HEK293 (cell line): ENCODE measurements around the gene IZUMO1.

ENCODE experiments used
- AEBP2 ChIP-seq: fragments of 450-650 bp; formaldehyde crosslinking; IDR thresholded peaks from 2 replicates; pipeline ENCODE4 v1.5.1; 2016; ENCODE audit warnings: missing biosample characterization, missing genetic modification characterization, borderline replicate concordance
- BCL6B ChIP-seq: fragments of 450-650 bp; formaldehyde crosslinking; IDR thresholded peaks from 2 replicates; pipeline ENCODE4 v1.5.1; 2017; ENCODE audit warnings: missing biosample characterization, missing genetic modification characterization
- HOXC10 ChIP-seq: sonication (generic); formaldehyde crosslinking; IDR thresholded peaks from 2 replicates; pipeline ENCODE4 v1.8.1; 2023; ENCODE audit warnings: mild to moderate bottlenecking, missing genetic modification reagents
- KLF7 ChIP-seq: fragments of 450-650 bp; formaldehyde crosslinking; IDR thresholded peaks from 2 replicates; pipeline ENCODE4 v1.5.1; 2016; ENCODE audit warnings: missing biosample characterization, missing genetic modification characterization, borderline replicate concordance
- KLF9 ChIP-seq: fragments of 450-650 bp; formaldehyde crosslinking; IDR thresholded peaks from 2 replicates; pipeline ENCODE4 v1.5.1; 2016; ENCODE audit warnings: missing biosample characterization, missing genetic modification characterization, low read depth
- MZF1 ChIP-seq: fragments of 450-650 bp; formaldehyde crosslinking; IDR thresholded peaks from 2 replicates; pipeline ENCODE4 v1.5.1; 2017; ENCODE audit warnings: missing biosample characterization, missing genetic modification characterization, borderline replicate concordance
- PATZ1 ChIP-seq: fragments of 450-650 bp; formaldehyde crosslinking; IDR thresholded peaks from 2 replicates; pipeline ENCODE4 v1.5.1; 2016; ENCODE audit warnings: missing biosample characterization, missing genetic modification characterization
- PRDM4 ChIP-seq: fragments of 450-650 bp; formaldehyde crosslinking; IDR thresholded peaks from 2 replicates; pipeline ENCODE4 v1.5.1; 2017; ENCODE audit warnings: missing biosample characterization, missing genetic modification characterization
- REST ChIP-seq: fragments of 450-650 bp; formaldehyde crosslinking; IDR thresholded peaks from 2 replicates; pipeline ENCODE4 v1.5.1; 2016; ENCODE audit warnings: missing biosample characterization, missing genetic modification characterization
- ZBTB48 ChIP-seq: fragments of 450-650 bp; formaldehyde crosslinking; IDR thresholded peaks from 2 replicates; pipeline ENCODE4 v1.5.1; 2016; ENCODE audit warnings: missing biosample characterization, missing genetic modification characterization
- ZFP69B ChIP-seq: fragments of 450-650 bp; formaldehyde crosslinking; IDR thresholded peaks from 2 replicates; pipeline ENCODE4 v1.5.1; 2016; ENCODE audit warnings: missing biosample characterization, missing genetic modification characterization
- ZNF114 ChIP-seq: fragments of 450-650 bp; formaldehyde crosslinking; IDR thresholded peaks from 2 replicates; pipeline ENCODE4 v1.5.0; 2017; ENCODE audit warnings: missing biosample characterization, missing genetic modification characterization
- ZNF146 ChIP-seq: fragments of 450-650 bp; formaldehyde crosslinking; IDR thresholded peaks from 2 replicates; pipeline ENCODE4 v1.5.1; 2016; ENCODE audit warnings: missing biosample characterization, missing genetic modification characterization
- ZNF174 ChIP-seq: fragments of 450-650 bp; formaldehyde crosslinking; IDR thresholded peaks from 2 replicates; pipeline ENCODE4 v1.5.0; 2017; ENCODE audit warnings: missing biosample characterization, mild to moderate bottlenecking, missing genetic modification characterization
- ZNF18 ChIP-seq: fragments of 450-650 bp; formaldehyde crosslinking; IDR thresholded peaks from 2 replicates; pipeline ENCODE4 v1.5.1; 2016; ENCODE audit warnings: missing biosample characterization, missing genetic modification characterization
- ZNF423 ChIP-seq: fragments of 450-650 bp; formaldehyde crosslinking; IDR thresholded peaks from 2 replicates; pipeline ENCODE4 v1.5.1; 2016; ENCODE audit warnings: missing biosample characterization, missing genetic modification characterization
- ZNF501 ChIP-seq: fragments of 450-650 bp; formaldehyde crosslinking; IDR thresholded peaks from 2 replicates; pipeline ENCODE4 v1.5.1; 2016; ENCODE audit warnings: missing biosample characterization, missing genetic modification characterization
- ZNF514 ChIP-seq: fragments of 450-650 bp; formaldehyde crosslinking; IDR thresholded peaks from 2 replicates; pipeline ENCODE4 v1.5.1; 2016; ENCODE audit warnings: missing biosample characterization, missing genetic modification characterization
- ZNF549 ChIP-seq: fragments of 450-650 bp; IDR thresholded peaks from 2 replicates; pipeline ENCODE4 v1.5.1; 2018; ENCODE audit warnings: missing biosample characterization, missing genetic modification characterization, mild to moderate bottlenecking, inconsistent platforms, moderate library complexity
- ZNF596 ChIP-seq: fragments of 450-650 bp; IDR thresholded peaks from 2 replicates; pipeline ENCODE4 v1.5.0; 2018; ENCODE audit warnings: missing biosample characterization, mild to moderate bottlenecking, missing genetic modification characterization, moderate library complexity
- ZNF623 ChIP-seq: fragments of 450-650 bp; formaldehyde crosslinking; IDR thresholded peaks from 2 replicates; pipeline ENCODE4 v1.5.1; 2016; ENCODE audit warnings: missing biosample characterization, missing genetic modification characterization
- ZNF645 ChIP-seq: fragments of 450-650 bp; formaldehyde crosslinking; IDR thresholded peaks from 2 replicates; pipeline ENCODE4; 2016; ENCODE audit warnings: missing biosample characterization, missing genetic modification characterization
- ZNF658 ChIP-seq: fragments of 450-650 bp; formaldehyde crosslinking; IDR thresholded peaks from 2 replicates; pipeline ENCODE4; 2016; ENCODE audit warnings: missing biosample characterization, missing genetic modification characterization
- ZNF785 ChIP-seq: fragments of 450-650 bp; formaldehyde crosslinking; IDR thresholded peaks from 2 replicates; pipeline ENCODE4 v1.5.1; 2016; ENCODE audit warnings: missing biosample characterization, missing genetic modification characterization
- ZNF792 ChIP-seq: fragments of 450-650 bp; formaldehyde crosslinking; IDR thresholded peaks from 2 replicates; pipeline ENCODE4 v1.5.1; 2016; ENCODE audit warnings: missing biosample characterization, missing genetic modification characterization
- ZNF830 ChIP-seq: fragments of 450-650 bp; IDR thresholded peaks from 2 replicates; pipeline ENCODE4 v1.5.0; 2018; ENCODE audit warnings: missing biosample characterization, missing genetic modification characterization, low read depth, mild to moderate bottlenecking, moderate library complexity

IZUMO1 gene

GRCh38 chr19:48746738-48747575 is at the start of gene IZUMO1 (continued):
- TF ChIP-seq ZBTB48 (tag by site-specific recombination) (peak; percentile 68; the same call in 1 of the 2 replicates), ZNF785 (tag by site-specific recombination) (no peak), ZNF658 (tag by site-specific recombination) (no peak), KLF9 (tag by site-specific recombination) (no peak; the same call in 1 of the 2 replicates), ZNF501 (tag by site-specific recombination) (no peak), ZNF423 (tag by site-specific recombination) (no peak), HOXC10 (CRISPR knock-in tag) (no peak), PATZ1 (tag by site-specific recombination) (peak; percentile 83), ZFP69B (tag by site-specific recombination) (no peak), ZNF146 (no peak), ZNF549 (tag by site-specific recombination) (no peak), ZNF645 (tag by site-specific recombination) (no peak), ZNF596 (tag by site-specific recombination) (no peak), BCL6B (no peak), ZNF830 (tag by site-specific recombination) (no peak), ZNF114 (tag by site-specific recombination) (no peak), ZNF792 (tag by site-specific recombination) (no peak), KLF7 (tag by site-specific recombination) (no peak), ZNF623 (tag by site-specific recombination) (no peak), REST (tag by site-specific recombination) (no peak), ZNF514 (tag by site-specific recombination) (no peak), PRDM4 (tag by site-specific recombination) (no peak), MZF1 (no peak), AEBP2 (tag by site-specific recombination) (no peak), ZNF174 (no peak), ZNF18 (no peak)
